ENCODE measurements around the gene DDI2. TPM values are rescaled to one million over a fixed set of nuclear protein-coding genes. Genes with fewer than 3 reads are reported as not detected.

Gene DDI2
- total and polyA plus RNA-seq, 9 of the 15 experiments (the other 6 are each of a cell fraction or from before 2014, with no cell fraction given) = 6.5 to 48.4 (median 21.2) TPM

- TF ChIP-seq ZHX1 (conservative IDR thresholded peaks at IDR 0.05; ENCODE audit: low read length) = no peak
- no peak for TF ChIP-seq USF1 (CRISPR knock-in tag; IDR thresholded peaks at IDR 0.05)
- TF ChIP-seq ID3 (CRISPR knock-in tag; IDR thresholded peaks at IDR 0.05) = no peak
- TF ChIP-seq ID3 (tag; IDR thresholded peaks at IDR 0.05) = no peak
- no peak for TF ChIP-seq THAP7 (CRISPR knock-in tag; IDR thresholded peaks at IDR 0.05)
- TF ChIP-seq ZNF512 (tag; IDR thresholded peaks at IDR 0.05) = no peak
- TF ChIP-seq TCF15 (CRISPR knock-in tag; IDR thresholded peaks at IDR 0.05) = no peak
- no peak for TF ChIP-seq GABPB1 (CRISPR knock-in tag; IDR thresholded peaks at IDR 0.05)
- TF ChIP-seq ZNF133 (CRISPR knock-in tag; IDR thresholded peaks at IDR 0.05) = no peak
Observed at GRCh38 chr1:15650433-15650832, 33.2 kb downstream of the DDI2 start (continued).
